Tibial nerve (tissue), 4 donors: ENCODE measurements around the gene NOSIP. TPM values are rescaled to one million over a fixed set of nuclear protein-coding genes. Genes with fewer than 3 reads are reported as not detected.

Source experiments
- DNase-seq, 2 donors: peaks; one replicate each; pipeline ENCODE4 v3.0.0-alpha.2; 2019; ENCODE audit warnings: low spot score in 2 of 2
- H3K27ac ChIP-seq, 4 donors: fragments of 200-600 bp; sonication (generic) in 3 of 4; one replicate each; pipeline ENCODE4 v1.5.1; 2017 to 2019; ENCODE audit warnings: mild to moderate bottlenecking in 1 of 4
- H3K27me3 ChIP-seq, 2 donors: fragments of 200-600 bp; sonication (generic) in 1 of 2; one replicate each; pipeline versions ENCODE4 v1.5.1 to v1.6.0; 2017 to 2019
- H3K36me3 ChIP-seq, 3 donors: fragments of 200-600 bp; sonication (generic); one replicate each; pipeline ENCODE4 v1.5.1; 2018 to 2019
- H3K4me1 ChIP-seq, 4 donors: fragments of 200-600 bp; sonication (generic) in 3 of 4; one replicate each; pipeline ENCODE4 v1.5.1; 2017 to 2019
- H3K4me3 ChIP-seq, 4 donors: fragments of 200-600 bp; sonication (generic) in 3 of 4; one replicate each; pipeline ENCODE4 v1.5.1; 2017 to 2019; ENCODE audit warnings: mild to moderate bottlenecking in 1 of 4, moderate library complexity in 1 of 4
- H3K9me3 ChIP-seq, 4 donors: fragments of 200-600 bp; sonication (generic) in 3 of 4; one replicate each; pipeline ENCODE4 v1.5.1; 2017 to 2019
- CTCF ChIP-seq, 5 experiments: fragments of 200-600 bp in 3 of 5; fragments of 450-650 bp in 2 of 5; sonication (generic) in 3 of 5; IDR thresholded peaks; one replicate each; pipeline ENCODE4 v1.5.1; 2016 to 2019; ENCODE audit warnings: antibody characterized with exemption in 5 of 5, mild to moderate bottlenecking in 3 of 5, moderate library complexity in 2 of 5
- EP300 ChIP-seq, 2 donors: sonication (generic); formaldehyde crosslinking; IDR thresholded peaks; one replicate each; pipeline ENCODE4 v1.6.1; 2017; ENCODE audit warnings: antibody characterized with exemption in 2 of 2, mild to moderate bottlenecking in 1 of 2
- POLR2A ChIP-seq, 2 donors: fragments of 450-650 bp; IDR thresholded peaks; one replicate each; pipeline ENCODE4 v1.6.1; 2017; ENCODE audit warnings: antibody characterized with exemption in 2 of 2, mild to moderate bottlenecking in 2 of 2, moderate library complexity in 2 of 2
- WGBS, 2 donors: methylation state at CpG; one replicate each; pipeline ENCODE4 v1.1.5; 2018; 5-methylcytosine and 5-hydroxymethylcytosine counted together
- total RNA-seq, 4 donors: library from RNA; depleted of rRNA; stranded (reverse); fragments of >200 nt; gene quantifications; one replicate each; pipeline ENCODE4 v1.1.0, GENCODE V29; 2016

NOSIP gene
- total RNA-seq, 4 donors from 2014 or later: 43.0 to 83.1 (median 71.9) TPM

- H3K4me1 ChIP-seq: peaks cover 0 to 28% (median 7%) of the 10 kb centered on the region in 4 donors
- H3K27ac ChIP-seq: no peak overlapping the region
- DNase-seq: no peak
- H3K4me3 ChIP-seq: no peak overlapping the region
- 95 to 97% methylated on average over 12 of the region's 12 CpGs for WGBS, 2 donors
- no peak for TF ChIP-seq POLR2A (IDR thresholded peaks at IDR 0.05)
- no peak for TF ChIP-seq EP300 (IDR thresholded peaks at IDR 0.05)
- no peak for TF ChIP-seq CTCF (IDR thresholded peaks at IDR 0.05)
- H3K27me3 ChIP-seq: no peaks in the 10 kb centered on the region
- peaks cover 0 to 75% (median 8%) of the 10 kb centered on the region in 3 donors for H3K36me3 ChIP-seq
- no peaks in the 10 kb centered on the region for H3K9me3 ChIP-seq
Observed at GRCh38 chr19:49609499-49610092, 29.2 kb upstream of the NOSIP start.

GRCh38 chr19:49605605-49606004 is 25.2 kb upstream of the NOSIP start:
- Histone ChIP-seq H3K36me3 (peaks cover 0 to 100% (median 10%) of the 10 kb centered on the region in 3 donors), H3K4me1 (no peaks in the 10 kb centered on the region), H3K9me3 (no peaks in the 10 kb centered on the region), H3K4me3 (no peak overlapping the region), H3K27ac (no peak overlapping the region), H3K27me3 (no peaks in the 10 kb centered on the region)
- no peak for DNase-seq
- TF ChIP-seq POLR2A (IDR thresholded peaks at IDR 0.05): no peak
- no peak for TF ChIP-seq EP300 (IDR thresholded peaks at IDR 0.05)
- no peak for TF ChIP-seq CTCF (IDR thresholded peaks at IDR 0.05)
- WGBS, 2 donors: 85 to 88% methylated on average over 7 of the region's 7 CpGs

GRCh38 chr19:49602806-49603205 is 22.4 kb upstream of the NOSIP start:
- Histone ChIP-seq H3K4me3 (no peak overlapping the region), H3K27me3 (no peaks in the 10 kb centered on the region), H3K36me3 (peaks cover 0 to 100% (median 15%) of the 10 kb centered on the region in 3 donors), H3K27ac (no peak overlapping the region), H3K9me3 (no peaks in the 10 kb centered on the region), H3K4me1 (no peaks in the 10 kb centered on the region)
- 98 to 100% methylated on average over 2 of the region's 2 CpGs for WGBS, 2 donors
- TF ChIP-seq POLR2A (IDR thresholded peaks at IDR 0.05) (no peak), CTCF (IDR thresholded peaks at IDR 0.05) (no peak), EP300 (IDR thresholded peaks at IDR 0.05) (no peak)
- no peak for DNase-seq

GRCh38 chr19:49601482-49602038 is 21.2 kb upstream of the NOSIP start:
- WGBS, 2 donors: 91% methylated on average over 27 to 37 of the region's 38 CpGs
- H3K36me3 ChIP-seq: peaks cover 0 to 100% (median 15%) of the 10 kb centered on the region in 3 donors
- no peak overlapping the region for H3K27ac ChIP-seq
- DNase-seq: no peak
- TF ChIP-seq EP300 (IDR thresholded peaks at IDR 0.05) (no peak), CTCF (IDR thresholded peaks at IDR 0.05) (no peak), POLR2A (IDR thresholded peaks at IDR 0.05) (no peak)
- no peaks in the 10 kb centered on the region for H3K4me1 ChIP-seq
- H3K4me3 ChIP-seq: no peak overlapping the region
- H3K9me3 ChIP-seq: no peaks in the 10 kb centered on the region
- H3K27me3 ChIP-seq: no peaks in the 10 kb centered on the region
